SHP77 treated with DMSO at 0.1 percent for 48 hours (cell line): ENCODE results near the gene ERN1.
A peak's percentile ranks its signal among the peaks of the same experiment; 100 is the strongest.
"Not testable (repeated sequence)": the region's sequence is repeated elsewhere in the genome, so short reads cannot be mapped to it uniquely, and the experiment has no call there.

Experiments used
- DNase-seq: peaks from one replicate; lab custom pipeline; 2025; lab: John Stamatoyannopoulos, UW

ERN1 gene

DNA sequence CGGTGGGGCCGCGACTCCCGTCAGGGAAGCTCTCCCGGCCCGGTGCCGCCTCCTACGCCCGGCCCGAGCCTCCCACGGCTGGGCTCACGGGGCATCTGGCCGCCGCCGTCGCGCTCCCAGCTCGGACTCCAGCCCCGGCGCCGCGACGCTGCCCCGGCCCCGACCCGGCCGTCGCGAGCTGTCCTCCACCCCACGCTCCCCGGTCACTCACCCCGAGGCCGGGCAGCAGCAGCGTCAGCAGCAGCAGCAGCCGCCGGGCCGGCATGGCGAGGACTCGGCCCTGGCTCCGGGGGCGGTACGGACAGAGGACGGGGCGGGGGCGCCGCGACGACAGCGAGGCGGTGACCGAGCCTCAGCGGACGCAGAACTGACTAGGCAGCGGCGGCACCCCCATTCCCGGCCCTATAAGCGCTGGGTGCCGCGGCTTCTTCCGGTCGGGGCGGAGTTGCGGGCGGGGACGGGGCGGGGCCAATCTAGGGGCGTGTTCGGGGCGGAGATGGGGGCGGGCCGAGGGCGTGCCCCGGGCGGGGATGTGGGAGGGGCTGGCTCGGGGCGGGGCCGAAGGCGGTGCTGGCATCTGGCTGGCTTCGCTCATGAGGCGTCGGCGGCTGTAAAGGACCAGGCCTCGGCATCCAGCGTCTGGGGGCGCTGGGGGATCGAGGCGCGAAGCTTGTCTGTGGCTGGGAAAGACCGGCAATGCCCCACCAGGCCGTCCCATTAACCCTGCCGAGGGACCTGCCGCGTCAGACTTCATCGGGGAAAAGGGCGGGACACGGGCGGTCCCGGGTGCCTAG, at the start of gene ERN1:
TSS of gene ERN1 (minus strand) at position 380 of the 794 bp plus-strand sequence. CDS start at position 265, 115 bp downstream.
- DNase-seq, result peak; percentile 55

DNA sequence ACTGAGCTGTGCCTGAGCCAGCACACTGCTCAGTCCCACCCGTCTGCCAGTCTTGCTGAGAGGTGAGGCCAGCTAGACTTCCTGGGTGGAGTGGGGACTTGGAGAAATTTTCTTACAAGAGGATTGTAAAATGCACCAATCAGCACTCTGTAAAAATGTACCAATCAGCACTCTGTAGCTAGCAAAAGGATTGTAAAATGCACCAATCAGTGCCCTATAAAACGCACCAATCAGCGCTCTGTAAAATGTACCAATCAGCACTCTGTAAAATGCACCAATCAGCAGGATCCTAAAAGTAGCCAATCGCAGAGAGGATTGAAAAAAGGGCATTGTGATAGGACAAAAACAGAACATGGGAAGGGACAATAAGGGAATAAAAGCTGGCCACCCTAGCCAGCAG, 49.1 kb upstream of the ERN1 start:
- DNase-seq, result not testable (repeated sequence)

DNA sequence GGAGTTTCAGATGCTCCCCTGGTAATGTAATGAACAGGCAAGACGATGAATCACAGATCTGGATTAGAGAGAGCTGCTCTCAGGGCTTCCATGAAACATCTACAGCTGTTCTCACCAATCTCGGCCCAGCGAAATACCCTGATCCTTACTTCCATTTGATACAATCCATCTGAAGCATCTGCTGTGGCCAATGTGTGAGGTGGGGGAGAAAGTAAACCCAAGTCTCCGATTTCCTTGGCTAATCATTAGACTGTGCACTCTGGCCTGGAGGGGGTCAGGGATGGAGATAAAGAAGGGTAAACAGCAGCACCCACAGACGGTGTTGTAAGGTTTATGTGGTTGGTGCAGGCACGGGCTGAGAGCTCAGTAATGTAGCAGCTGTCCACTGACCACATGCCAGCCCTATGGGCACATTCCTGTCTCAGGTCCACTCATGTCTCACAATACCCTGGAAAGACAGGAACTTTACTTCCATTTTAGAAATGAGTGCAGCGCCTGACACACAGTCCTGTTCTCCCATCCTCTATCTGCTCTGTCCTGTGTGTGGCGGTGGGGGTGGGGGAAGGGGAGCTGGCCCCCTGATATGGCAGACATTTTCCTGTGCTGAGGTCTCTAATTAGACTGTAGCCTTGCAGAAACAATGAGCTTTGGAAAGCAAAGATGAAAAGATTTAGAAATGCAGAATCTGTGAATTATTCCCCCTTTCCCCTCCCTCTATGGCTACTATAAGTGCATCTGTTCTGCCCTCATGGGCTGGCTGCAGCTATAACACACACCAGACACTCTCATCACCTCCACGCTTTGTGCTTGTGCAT, 48.3 kb upstream of the ERN1 start:
- DNase-seq, result no peak

DNA sequence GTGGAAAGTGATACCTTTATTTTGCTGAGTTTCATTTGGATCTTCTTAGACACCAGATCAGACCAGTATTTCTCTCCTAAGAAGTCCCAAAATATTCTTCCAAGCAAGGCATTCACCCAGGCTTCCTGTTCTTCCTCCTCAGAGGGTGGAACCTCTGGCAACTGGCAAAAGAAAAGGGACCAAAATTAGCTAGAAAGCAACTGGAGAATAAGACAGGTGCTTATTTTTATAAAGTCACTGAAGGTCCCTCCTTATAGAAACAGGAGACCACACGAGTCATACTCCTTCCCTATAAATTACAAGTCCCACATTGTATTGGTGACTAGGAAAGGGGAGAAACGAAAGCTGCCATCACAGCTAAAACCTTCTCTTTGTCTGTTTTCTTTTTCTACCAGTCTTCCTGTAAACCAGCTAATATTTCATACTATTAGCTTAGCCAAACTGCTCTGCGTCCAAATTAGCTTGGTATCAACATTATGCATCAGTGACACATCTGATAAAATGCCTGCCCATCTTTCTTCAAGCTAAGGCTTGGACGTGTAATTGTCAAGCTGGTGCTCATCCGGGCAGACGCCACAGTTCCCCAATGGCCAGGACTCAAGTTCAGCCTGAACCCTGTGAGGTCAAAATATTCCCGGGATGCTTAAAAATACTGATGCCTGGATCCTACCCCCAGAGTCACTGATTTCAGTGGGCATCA, 47.5 kb upstream of the ERN1 start:
- no peak for DNase-seq

DNA sequence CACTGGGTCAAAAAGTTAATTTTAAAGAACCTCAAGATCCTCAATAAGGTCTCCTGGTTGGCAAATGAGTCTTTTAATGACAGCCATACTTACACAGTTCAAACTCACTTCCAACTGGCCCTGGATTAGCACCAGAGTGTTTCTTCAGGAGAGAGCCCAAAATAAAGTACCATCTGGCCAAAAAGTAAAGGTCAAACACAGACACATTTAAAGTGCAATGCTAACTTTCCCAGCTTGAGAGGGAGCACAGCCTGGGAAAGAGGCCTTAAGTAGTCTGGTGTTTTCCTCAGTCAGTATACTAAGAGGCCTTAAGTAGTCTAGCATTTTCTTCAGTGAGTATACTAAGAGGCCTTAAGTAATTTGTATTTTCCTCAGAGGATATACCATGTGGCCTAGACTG, 46.6 kb upstream of the ERN1 start:
- DNase-seq, result no peak

DNA sequence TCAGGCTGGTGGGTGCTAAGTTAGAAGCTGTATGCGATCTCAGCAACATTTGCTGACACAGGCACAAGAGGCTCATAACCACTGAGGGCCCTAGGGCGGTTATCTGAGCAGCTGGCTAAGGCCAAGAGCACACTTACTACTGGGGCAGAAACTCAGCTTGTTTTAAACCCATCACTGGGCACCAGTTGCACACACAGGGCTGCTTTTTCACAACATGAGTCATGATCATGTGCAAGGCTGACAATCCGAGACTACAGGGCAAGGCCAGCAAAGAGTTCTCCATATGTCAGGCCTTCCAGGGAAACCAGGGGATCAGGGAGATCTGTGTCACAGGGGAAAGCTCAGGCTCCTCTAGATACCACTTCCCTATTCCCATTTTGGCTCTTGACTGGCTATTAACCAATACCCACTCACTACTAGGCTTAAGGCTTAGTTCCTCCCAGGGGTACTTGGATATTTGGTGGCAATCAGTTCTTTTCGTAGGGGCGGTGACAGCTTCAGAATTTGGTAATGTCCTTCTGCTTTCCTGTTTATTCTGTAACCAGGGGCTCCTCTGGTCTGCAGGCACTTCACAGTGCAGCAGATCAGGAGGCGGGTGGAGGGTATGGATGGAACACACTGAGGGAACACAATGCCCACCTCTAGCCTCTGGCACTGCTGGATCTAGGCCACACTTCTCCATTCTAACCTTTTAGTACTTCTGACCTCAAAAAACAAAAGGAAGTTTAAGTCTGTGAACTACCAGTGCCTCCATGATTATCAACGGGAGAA, 44.9 kb upstream of the ERN1 start:
- no peak for DNase-seq

DNA sequence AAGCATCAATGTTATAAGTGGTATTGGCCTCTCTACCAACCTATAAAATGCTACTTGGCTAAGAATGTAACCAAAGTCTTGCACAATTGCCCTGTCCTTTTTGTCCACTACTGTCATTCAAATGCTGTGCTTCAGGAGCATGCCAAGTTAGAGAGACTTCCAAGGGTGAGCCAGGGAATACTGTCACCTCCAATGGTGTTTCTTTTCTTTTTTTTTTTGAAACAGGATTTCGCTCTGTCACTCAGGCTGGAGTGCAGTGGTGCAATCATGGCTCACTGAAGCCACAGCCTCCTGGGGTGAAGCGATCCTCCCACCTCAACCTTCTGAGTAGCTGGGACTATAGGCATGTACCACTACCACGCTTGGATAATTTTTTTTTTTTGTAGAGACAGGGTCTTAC, 43.7 kb upstream of the ERN1 start:
- DNase-seq, result no peak

DNA sequence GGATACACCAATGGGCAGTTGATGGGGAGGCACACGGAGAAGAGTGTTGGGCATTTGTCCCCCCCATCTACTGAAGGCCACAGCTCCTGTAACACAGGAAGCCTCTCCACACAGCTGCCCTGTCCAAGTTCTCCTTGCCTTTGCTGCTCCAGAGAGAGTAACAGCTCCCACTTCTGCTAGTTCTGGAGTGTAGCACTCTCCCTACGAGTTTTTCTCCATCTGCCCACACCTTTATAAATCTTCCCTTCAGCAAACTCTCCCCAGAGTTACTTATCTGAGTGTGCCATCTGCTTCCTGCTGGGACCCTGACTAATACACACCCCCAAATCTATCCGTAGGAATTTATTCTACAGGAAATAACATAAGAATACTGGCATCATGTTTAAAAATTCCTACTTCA, 42.6 kb upstream of the ERN1 start:
- no peak for DNase-seq

DNA sequence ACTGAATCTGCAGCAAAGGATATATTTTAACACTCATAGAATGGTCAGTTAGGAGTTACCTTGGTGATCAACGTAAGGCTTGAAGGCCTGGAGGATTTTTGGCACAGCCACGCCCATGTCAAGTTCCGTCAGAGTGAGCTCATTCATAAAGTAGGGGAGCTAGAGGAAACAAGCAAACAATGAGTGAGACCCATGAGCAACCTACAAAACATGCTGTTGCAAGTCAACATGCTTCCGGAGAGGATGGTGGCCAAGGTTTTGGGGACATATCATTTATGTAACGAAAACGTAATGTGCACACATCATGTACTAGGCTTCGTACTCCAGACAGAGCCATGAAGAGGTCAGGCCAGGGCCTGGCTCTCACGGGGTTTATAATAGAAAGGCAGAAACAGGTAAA, 41.1 kb upstream of the ERN1 start:
- DNase-seq, result no peak

DNA sequence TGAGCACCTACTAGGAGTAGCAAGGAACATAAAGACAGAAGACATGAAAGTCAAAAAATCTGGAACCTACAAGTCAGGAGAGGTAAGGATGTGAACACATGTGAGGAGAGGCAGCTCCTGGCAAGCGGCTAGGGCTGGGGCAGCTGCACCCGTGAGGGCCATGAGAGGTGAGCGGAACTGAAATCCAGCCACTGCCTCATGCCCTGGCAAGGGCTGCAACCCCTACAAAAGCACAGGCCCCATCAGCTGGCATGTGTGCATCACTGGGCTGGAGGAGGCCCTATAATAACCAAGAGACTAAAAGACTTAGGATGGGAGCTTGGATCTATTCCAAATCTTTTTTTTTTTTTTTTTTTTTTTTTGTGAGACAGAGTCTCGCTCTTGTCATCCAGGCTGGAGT, 40.3 kb upstream of the ERN1 start:
- DNase-seq, result no peak

DNA sequence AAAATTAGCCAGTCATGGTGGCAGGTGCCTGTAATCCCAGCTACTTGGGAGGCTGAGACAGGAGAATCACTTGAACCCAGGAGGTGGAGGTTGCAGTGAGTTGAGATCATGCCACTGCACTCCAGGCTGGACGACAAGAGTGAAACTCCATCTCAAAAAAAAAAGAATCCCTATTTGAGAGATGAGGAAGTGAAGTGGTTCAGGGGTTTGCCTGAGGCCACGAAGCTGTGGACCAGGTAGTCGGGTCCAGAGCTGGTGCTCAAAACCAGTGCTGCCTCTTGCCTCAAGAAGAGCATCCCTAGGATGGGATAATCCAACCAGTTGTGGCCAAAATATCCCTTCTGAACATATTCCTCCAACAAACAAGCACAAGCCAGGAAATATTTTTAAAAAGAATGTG, 37.7 kb upstream of the ERN1 start:
- DNase-seq, result not testable (repeated sequence)

DNA sequence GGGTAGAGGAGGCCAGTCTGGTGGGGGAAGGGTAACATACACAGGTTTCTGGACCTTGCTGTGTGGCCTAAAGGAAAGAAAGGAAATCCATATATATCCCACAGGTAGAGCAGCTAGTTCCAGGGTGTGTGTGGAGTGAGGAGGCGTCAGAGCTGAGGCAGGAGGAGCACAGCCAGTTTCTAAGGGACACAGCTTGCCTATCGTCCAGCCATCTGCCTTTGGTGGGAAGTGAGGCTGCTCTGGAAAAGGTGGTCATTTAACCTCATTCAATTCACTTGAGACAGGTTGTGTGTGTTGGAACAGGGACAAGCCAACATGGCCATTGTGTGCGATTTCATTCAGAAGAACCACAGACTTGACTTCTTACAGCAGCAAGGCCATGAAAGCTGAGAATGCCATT, 36.9 kb upstream of the ERN1 start:
- no peak for DNase-seq

DNA sequence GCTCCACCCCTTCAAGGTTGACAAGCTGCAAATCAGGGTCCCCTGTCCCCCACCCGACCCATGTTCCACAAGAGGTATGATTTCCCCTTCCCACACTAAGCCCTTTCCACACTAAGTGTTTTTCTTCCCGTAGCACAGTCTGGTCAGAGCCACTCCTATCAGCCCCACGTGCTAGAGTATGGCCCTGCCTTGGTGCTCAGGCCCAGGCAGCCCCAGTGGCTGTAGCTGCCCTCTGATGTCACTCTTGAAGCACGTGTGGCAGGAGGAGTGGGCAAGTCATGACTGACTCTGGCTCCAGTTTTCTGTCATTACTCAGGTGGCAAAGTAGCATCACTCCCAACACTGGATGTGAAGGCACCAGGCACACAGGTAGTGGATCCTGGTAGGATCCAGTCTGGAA, 35.4 kb upstream of the ERN1 start:
- DNase-seq, result no peak

DNA sequence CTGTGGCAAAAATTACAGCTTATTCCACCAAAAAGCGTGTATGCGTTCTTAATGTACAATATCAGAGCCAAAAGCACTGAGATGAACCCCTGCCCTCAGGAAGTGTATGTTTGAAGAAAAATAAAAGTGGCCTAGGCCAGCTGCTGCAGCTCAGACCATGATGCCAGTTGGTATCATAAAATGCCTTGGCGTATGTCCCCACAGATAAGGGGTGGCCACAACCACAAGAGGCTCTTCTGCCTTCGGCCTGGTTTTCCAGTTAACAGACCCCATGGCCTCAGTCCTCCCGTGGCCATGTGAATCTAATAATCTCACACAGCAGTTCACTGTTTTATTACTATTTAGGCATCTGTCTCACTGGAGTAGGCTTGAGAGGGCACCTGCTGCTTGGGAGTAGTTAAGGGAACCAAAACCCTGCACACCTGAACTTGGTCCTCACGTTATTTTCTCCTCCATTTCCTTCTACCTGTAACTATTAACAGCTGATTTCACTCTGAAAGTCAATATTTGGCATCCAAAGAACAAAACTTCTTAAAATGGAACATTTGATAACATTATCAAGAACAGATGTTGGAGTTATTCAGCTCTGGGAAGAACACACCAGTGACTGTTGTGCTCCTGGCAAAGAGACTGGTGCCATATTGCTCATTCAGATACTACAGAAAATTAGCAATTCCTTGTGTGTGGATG, 34.8 kb upstream of the ERN1 start:
- DNase-seq, result no peak

DNA sequence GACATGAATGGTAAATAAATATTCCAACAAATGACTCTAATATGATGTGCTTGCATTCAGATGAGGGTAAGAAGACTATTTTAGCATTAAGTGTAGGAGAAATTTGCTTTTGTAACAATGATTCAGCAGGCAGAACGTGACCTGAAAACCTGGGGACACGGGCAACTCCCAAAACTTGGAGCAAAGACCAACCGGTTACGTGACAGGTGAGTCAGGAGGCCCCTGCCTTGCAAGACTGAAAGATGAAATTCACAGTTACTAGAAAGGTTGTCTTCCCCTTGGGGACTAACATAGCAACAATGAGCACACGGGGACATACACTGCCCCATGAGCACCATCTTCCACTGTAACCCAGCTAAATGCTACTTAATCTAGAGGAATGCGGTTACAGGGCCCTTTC, 33.5 kb upstream of the ERN1 start:
- no peak for DNase-seq

DNA sequence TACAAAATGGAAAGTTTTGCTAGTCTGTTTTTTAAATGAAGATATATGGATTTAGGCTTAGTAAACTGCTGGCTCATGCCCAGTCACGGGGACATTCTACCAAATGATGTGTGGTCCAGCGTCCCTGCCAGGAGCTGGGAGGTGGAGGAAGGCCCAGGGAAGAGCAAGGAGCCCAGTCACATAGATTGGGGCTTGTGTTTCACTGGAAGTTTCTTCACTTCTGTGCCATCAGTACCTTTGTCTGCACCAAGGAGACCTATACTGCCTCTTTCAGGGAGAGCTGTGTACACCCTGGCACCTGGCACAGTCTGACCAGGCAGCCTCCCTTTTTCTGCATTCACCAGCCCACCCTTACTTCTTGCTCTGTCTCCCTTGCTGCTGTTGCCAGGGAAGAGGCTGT, 32.6 kb upstream of the ERN1 start:
- no peak for DNase-seq

DNA sequence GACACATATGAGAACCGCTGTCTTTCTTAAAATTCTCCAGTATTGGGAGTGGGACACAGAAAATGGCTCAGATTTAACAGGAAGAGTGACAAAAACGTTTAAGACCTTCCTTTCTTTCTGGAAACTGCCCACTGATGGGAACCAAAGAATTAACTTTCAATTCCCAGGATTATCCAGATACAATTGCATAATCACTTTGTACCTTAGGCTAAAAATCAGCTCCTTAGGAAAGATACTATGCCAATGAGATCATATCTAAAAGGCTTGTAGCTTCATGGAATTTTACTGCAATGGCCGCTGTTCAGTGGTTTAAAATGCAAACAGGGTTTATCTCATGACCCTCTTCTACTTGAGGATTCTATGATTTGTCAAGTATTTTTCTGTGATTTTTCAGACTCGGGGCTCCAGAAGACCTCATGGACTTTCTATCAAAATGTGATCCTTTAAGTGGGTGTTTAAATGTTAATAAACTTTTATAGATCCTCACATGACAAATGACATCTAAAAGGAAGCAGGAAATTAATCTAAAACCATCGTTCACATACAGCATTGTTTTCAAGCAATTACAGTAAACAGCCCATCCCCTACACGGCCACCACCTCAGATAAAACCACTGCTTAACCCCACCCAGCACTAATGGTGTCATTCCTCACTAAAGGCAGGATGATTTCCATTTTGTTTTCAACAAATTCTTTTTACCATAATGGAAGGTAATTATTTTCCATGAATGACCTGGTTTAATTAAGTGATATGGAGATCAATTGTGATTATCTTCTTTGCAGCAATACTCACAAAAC, 31.6 kb upstream of the ERN1 start:
- DNase-seq, result no peak

DNA sequence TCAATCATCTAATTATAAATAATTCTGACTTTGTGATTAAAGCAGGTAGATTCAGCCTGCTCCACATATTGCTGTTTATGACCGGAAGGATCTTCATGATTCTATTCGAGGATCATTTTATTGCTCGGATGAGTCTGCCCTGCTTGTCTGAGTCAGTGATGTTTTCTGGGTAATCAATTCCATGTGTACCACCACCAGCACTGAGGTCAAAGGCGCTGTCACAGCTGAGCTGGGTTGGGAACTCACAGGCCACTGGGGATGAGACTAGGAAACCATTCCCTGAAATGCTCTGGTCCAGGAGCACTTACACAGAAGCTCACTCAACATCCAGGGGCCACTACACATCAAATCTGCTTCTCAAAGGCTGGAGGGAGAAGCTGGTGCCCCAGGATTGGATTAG, 30.4 kb upstream of the ERN1 start:
- no peak for DNase-seq

DNA sequence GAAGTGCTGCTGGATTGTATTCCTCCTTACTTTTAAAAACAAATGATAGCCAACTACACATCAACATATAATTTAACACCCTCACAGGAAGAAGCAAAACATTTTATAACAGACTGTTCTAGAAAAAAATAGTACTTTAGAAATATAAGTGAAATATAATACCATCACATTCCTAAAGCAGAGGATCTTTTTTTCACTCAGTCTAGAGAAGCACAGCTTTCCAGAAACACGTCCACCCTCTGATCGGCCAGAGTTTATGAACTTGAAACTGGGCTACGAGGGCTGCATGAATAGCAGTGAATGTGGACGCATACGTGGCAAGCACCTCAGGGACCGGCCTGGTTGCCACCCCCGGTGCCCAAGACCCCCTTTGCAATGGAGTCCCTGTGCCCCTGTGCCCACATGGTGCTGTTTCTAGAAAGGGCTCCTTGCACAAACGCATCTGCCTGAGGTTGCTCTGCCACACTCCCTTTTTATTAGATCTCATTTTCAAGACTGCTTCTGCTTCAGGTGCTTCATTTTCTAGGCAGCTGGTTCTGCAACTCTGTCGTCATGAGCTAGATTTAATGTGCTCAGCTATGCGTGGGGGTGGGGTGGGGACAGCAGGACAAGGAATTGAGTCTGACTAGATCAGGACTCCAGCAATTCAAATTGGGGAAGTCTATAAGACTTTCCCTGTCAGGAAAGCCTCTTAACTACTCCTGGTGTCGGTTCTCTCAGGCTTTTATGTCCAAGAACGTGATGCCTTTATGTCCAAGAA, 29.1 kb upstream of the ERN1 start:
- DNase-seq, result no peak

DNA sequence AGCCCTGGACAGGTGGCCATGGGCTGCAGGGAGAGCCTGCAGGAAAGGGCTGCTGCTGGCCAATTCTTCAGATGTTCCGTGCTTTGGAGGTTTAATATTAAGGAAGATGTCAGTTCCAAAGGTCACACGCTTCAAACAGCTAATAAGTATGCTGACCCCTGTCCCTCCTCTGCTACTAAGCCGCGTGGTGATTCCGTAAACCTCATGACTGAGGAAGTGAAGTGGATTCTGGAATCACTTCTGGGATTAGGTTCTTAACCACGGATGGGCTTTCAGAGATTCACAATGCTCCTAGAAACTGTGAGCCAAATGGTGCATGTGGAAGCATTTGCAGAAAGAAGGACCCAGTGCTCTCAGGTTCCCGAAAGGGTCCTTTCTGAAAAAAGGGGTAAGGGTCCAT, 28.5 kb upstream of the ERN1 start:
- no peak for DNase-seq
